Measurements from ENCODE around the gene BRCA2.

BRCA2 gene

DNA sequence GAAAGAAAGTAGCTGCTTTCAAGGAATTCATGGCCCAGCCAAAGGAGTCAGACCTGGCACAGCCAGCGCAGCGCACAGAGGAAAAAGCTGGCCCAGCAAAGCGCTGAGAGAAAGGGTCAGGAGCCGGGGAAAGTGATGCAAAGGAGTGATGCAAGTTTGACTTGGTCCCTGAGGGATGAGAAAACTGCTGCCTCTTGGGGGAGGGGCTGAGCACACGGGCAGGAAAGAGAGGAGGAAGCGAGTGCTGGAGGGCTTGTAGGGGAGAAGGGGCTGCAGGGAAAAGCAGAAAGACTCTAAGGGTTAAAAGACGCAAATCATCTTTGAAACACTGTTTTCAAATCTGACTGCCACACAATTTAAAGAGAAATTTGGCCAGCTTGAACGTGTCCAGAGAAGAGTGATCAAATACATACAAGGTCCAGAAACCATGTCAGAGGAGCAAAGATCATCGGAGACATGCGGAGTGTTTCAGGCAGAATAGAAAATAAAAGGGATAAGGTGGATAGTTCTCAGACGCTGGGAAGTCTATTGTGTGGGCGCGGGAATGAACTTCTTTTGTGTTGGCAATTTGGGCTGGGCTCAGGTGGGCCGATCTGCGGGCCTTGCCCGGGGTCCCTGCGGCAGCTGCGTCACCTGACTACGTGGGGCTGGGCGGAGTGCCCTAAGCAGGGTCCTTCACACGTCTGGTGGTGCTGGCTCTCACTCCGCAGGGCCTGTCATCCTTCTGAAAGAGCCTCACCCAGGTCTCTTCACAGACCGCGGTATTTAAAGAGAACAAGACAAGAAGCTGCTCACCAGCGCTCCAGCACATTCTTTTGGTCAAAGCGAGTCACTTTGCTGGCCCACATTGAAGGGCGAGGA is 94.5 kb downstream of the BRCA2 start:
- peaks cover 7% of the 10 kb centered on the region; the same call in 1 of the 2 replicates for H3K36me3 ChIP-seq (ENCODE audit: insufficient read depth, low read length)
- no peaks in the 10 kb centered on the region for H3K27me3 ChIP-seq (ENCODE audit: insufficient read depth, low read length, poor library complexity, severe bottlenecking)
- H4K20me1 ChIP-seq (ENCODE audit: insufficient read depth, low read length, poor library complexity, severe bottlenecking), result no peaks in the 10 kb centered on the region
- H3K9ac ChIP-seq (ENCODE audit: low read depth, low read length, poor library complexity, severe bottlenecking), result no peak overlapping the region
- no peak overlapping the region for H3K4me2 ChIP-seq (ENCODE audit: low read depth, low read length, poor library complexity, severe bottlenecking)
- no peak for TF ChIP-seq EZH2phosphoT487 (IDR thresholded peaks at IDR 0.05; ENCODE audit: borderline replicate concordance)
- TF ChIP-seq, protein P1, sequence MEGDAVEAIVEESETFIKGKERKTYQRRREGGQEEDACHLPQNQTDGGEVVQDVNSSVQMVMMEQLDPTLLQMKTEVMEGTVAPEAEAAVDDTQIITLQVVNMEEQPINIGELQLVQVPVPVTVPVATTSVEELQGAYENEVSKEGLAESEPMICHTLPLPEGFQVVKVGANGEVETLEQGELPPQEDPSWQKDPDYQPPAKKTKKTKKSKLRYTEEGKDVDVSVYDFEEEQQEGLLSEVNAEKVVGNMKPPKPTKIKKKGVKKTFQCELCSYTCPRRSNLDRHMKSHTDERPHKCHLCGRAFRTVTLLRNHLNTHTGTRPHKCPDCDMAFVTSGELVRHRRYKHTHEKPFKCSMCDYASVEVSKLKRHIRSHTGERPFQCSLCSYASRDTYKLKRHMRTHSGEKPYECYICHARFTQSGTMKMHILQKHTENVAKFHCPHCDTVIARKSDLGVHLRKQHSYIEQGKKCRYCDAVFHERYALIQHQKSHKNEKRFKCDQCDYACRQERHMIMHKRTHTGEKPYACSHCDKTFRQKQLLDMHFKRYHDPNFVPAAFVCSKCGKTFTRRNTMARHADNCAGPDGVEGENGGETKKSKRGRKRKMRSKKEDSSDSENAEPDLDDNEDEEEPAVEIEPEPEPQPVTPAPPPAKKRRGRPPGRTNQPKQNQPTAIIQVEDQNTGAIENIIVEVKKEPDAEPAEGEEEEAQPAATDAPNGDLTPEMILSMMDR (conservative IDR thresholded peaks at IDR 0.05; ENCODE audit: low read length), result no peak
- H3F3A ChIP-seq (ENCODE audit: low read depth), result no peaks in the 10 kb centered on the region
- H2AFZ ChIP-seq (ENCODE audit: low read length), result no peak overlapping the region
- no peaks in the 10 kb centered on the region for H3K9me2 ChIP-seq (replicated peaks; ENCODE audit: low read depth, low read length)
- no peak overlapping the region for H3K4me3 ChIP-seq (ENCODE audit: low read length, poor library complexity, severe bottlenecking)
- H3K4me1 ChIP-seq (ENCODE audit: insufficient read depth, low read length, poor library complexity, severe bottlenecking), result peaks cover 18% of the 10 kb centered on the region
- no peaks in the 10 kb centered on the region for H3K9me3 ChIP-seq (ENCODE audit: insufficient read depth, low read depth, low read length)
- no peaks in the 10 kb centered on the region for H3K79me2 ChIP-seq (ENCODE audit: insufficient read depth, low read length)

DNA sequence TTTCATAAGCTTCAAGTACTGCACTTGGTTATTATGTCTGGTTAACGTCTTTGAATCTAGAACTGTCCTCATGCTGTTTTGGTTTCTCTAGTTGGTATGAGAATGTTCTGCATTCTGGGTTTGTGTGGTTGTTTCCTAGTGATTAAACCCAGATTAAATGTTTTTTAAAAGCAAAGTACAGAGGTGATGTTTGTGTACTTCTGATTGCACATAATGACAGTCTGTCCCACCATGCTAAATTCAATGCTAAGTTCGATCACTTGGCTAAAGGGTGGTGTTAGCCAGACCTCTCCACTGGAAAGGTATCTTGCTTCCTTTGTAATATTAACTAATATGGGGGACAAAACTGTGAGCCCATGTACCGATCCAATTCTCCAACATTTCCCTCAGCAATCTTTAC is 98.0 kb downstream of the BRCA2 start:
- Histone ChIP-seq H3K27me3 (ENCODE audit: insufficient read depth, low read length, poor library complexity, severe bottlenecking) (no peaks in the 10 kb centered on the region), H3K36me3 (ENCODE audit: insufficient read depth, low read length) (no peaks in the 10 kb centered on the region), H3K79me2 (ENCODE audit: insufficient read depth, low read length) (no peaks in the 10 kb centered on the region), H3K9me3 (ENCODE audit: insufficient read depth, low read depth, low read length) (no peaks in the 10 kb centered on the region; the same call in 1 of the 2 replicates), H3K4me1 (ENCODE audit: insufficient read depth, low read length, poor library complexity, severe bottlenecking) (peaks cover 18% of the 10 kb centered on the region), H3K4me2 (ENCODE audit: low read depth, low read length, poor library complexity, severe bottlenecking) (no peak overlapping the region), H4K20me1 (ENCODE audit: insufficient read depth, low read length, poor library complexity, severe bottlenecking) (no peaks in the 10 kb centered on the region), H3F3A (ENCODE audit: low read depth) (no peaks in the 10 kb centered on the region), H3K9ac (ENCODE audit: low read depth, low read length, poor library complexity, severe bottlenecking) (no peak overlapping the region), H3K9me2 (replicated peaks; ENCODE audit: low read depth, low read length) (no peaks in the 10 kb centered on the region), H3K4me3 (ENCODE audit: low read length, poor library complexity, severe bottlenecking) (no peak overlapping the region), H2AFZ (ENCODE audit: low read length) (no peak overlapping the region)
- TF ChIP-seq EZH2phosphoT487 (IDR thresholded peaks at IDR 0.05; ENCODE audit: borderline replicate concordance), result no peak
- TF ChIP-seq, protein P1 (conservative IDR thresholded peaks at IDR 0.05; ENCODE audit: low read length), result no peak

DNA sequence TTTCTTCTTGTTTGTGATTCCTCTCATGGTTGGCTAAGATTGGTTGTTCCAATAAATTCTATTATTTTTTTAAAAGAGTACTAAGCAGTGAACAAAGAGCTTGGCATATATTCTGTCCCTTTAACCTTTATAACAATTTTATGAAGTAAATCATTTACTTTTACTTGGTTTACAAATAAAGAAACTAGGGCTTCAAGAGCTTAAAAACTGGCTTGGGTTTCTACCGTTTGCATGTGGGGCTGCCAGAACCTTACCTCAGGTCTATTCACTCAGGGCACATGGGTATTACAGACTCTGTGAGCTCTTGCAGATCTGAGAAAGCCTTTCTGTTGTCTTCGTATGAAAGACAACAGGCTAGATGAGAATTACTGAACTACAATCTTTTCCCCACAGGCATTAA is 99.3 kb downstream of the BRCA2 start:
- Histone ChIP-seq H3F3A (ENCODE audit: low read depth) (no peaks in the 10 kb centered on the region), H3K27me3 (ENCODE audit: insufficient read depth, low read length, poor library complexity, severe bottlenecking) (no peaks in the 10 kb centered on the region), H3K9ac (ENCODE audit: low read depth, low read length, poor library complexity, severe bottlenecking) (no peak overlapping the region), H3K4me1 (ENCODE audit: insufficient read depth, low read length, poor library complexity, severe bottlenecking) (peaks cover 5% of the 10 kb centered on the region), H3K9me3 (ENCODE audit: insufficient read depth, low read depth, low read length) (no peaks in the 10 kb centered on the region; the same call in 1 of the 2 replicates), H3K36me3 (ENCODE audit: insufficient read depth, low read length) (peaks cover under 1% of the 10 kb centered on the region; the same call in 1 of the 2 replicates), H2AFZ (ENCODE audit: low read length) (no peak overlapping the region), H3K79me2 (ENCODE audit: insufficient read depth, low read length) (peaks cover under 1% of the 10 kb centered on the region; the same call in 1 of the 2 replicates), H3K4me2 (ENCODE audit: low read depth, low read length, poor library complexity, severe bottlenecking) (no peak overlapping the region), H3K9me2 (replicated peaks; ENCODE audit: low read depth, low read length) (no peaks in the 10 kb centered on the region), H4K20me1 (ENCODE audit: insufficient read depth, low read length, poor library complexity, severe bottlenecking) (no peaks in the 10 kb centered on the region), H3K4me3 (ENCODE audit: low read length, poor library complexity, severe bottlenecking) (no peak overlapping the region)
- TF ChIP-seq, protein P1 (conservative IDR thresholded peaks at IDR 0.05; ENCODE audit: low read length), result no peak
- no peak for TF ChIP-seq EZH2phosphoT487 (IDR thresholded peaks at IDR 0.05; ENCODE audit: borderline replicate concordance)
